ENCODE data around the gene CALHM3.

DNA sequence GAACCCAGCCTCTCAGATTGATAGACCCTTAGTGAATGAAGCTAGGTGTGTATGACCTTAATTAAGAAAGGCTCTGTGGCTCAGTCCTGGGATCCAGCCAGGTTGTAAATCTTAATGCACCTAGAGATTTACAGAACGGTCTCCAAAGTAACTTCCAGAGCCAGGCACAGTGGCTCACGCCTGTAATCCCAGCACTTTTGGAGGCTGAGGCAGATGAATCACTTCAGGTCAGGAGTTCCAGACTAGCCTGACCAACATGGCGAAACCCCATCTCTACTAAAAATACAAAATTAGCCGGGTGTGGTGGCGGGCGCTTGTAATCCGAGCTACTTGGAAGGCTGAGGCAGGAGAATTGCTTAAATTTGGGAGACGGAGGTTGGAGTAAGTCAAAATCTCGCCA, 51.2 kb downstream of the CALHM3 start:
- TF ChIP-seq, protein P1, sequence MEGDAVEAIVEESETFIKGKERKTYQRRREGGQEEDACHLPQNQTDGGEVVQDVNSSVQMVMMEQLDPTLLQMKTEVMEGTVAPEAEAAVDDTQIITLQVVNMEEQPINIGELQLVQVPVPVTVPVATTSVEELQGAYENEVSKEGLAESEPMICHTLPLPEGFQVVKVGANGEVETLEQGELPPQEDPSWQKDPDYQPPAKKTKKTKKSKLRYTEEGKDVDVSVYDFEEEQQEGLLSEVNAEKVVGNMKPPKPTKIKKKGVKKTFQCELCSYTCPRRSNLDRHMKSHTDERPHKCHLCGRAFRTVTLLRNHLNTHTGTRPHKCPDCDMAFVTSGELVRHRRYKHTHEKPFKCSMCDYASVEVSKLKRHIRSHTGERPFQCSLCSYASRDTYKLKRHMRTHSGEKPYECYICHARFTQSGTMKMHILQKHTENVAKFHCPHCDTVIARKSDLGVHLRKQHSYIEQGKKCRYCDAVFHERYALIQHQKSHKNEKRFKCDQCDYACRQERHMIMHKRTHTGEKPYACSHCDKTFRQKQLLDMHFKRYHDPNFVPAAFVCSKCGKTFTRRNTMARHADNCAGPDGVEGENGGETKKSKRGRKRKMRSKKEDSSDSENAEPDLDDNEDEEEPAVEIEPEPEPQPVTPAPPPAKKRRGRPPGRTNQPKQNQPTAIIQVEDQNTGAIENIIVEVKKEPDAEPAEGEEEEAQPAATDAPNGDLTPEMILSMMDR (IDR thresholded peaks at IDR 0.05; ENCODE audit: poor library complexity), result no peak
- no peak for TF ChIP-seq EZH2 (IDR thresholded peaks at IDR 0.05; ENCODE audit: borderline replicate concordance)

All from hepatocyte (in vitro differentiated cells).